ENCODE data around the gene UPK1B.

- TF ChIP-seq CTCF (IDR thresholded peaks at IDR 0.05) (no peak), POLR2AphosphoS5 (IDR thresholded peaks at IDR 0.05) (no peak)
Measured at GRCh38 chr3:119157971-119158370, 15.4 kb upstream of the UPK1B start.
